Pancreas (tissue), 10 donors: ENCODE data around the gene LRRN2. TPM values are rescaled to one million over a fixed set of nuclear protein-coding genes. Genes with fewer than 3 reads are reported as not detected.
A peak's percentile ranks its signal among the peaks of the same experiment; 100 is the strongest.

Source experiments
- ATAC-seq, 4 donors: fragments of 200-7000 bp; cut with Tn5 transposase; one replicate each; pipeline versions ENCODE4 v1.8.0 to v1.9.1; 2020; ENCODE audit warnings: mild to moderate bottlenecking in 4 of 4, moderate library complexity in 4 of 4
- DNase-seq, 6 donors: peaks; one replicate each; pipeline ENCODE4 v3.0.0-alpha.2; 2020
- FAIRE-seq: peaks from 2 replicates; lab custom pipeline; 2012; peaks lifted over from hg19 to GRCh38; lab: Jason Lieb, UNC
- H3K27ac ChIP-seq, 4 donors: fragments of 200-600 bp; sonication (generic); 1 replicate in 3 of 4; 2 replicates in 1 of 4; pipeline versions ENCODE4 v1.5.0 to v1.8.0; 2020
- H3K27me3 ChIP-seq, 4 donors: fragments of 200-600 bp; one replicate each; pipeline ENCODE4 v1.8.0; 2021
- H3K36me3 ChIP-seq, 3 donors: fragments of 200-600 bp; sonication (generic) in 1 of 3; one replicate each; pipeline versions ENCODE4 v1.5.0 to v1.8.0; 2020 to 2021
- H3K4me1 ChIP-seq, 3 donors: fragments of 200-600 bp; one replicate each; pipeline ENCODE4 v1.8.0; 2021
- H3K4me3 ChIP-seq, 4 donors: fragments of 200-600 bp; sonication (generic) in 2 of 4; one replicate each; pipeline versions ENCODE4 v1.5.0 to v1.8.0; 2020 to 2021
- H3K9me3 ChIP-seq, 4 donors: fragments of 200-600 bp; one replicate each; pipeline ENCODE4 v1.8.0; 2021
- WGBS, 2 donors: extraction: QIAGEN DNeasy Blood & Tissue Kit; methylation state at CpG; one replicate each; pipeline ENCODE4 v1.1.7; 2013; 5-methylcytosine and 5-hydroxymethylcytosine counted together
- intact Hi-C, 3 donors: fragments of 100-400 bp; cut with DNase I; formaldehyde crosslinking; loops; one replicate each; pipeline versions ENCODE4 v1.11.1 to v1.14.2; 2022
- polyA plus RNA-seq, 2 donors: library from polyadenylated mRNA; stranded (reverse); fragments of 200-250 nt; gene quantifications; one replicate each; pipeline ENCODE4 v1.2.3, GENCODE V29; 2013
- total RNA-seq, 6 donors: library from RNA; stranded (reverse); fragmentation: NEBNext Ultra II Directional in 4 of 6; extraction: Animal tissue kit (Norgen Biotek cat#: 25700) in 4 of 6; gene quantifications; one replicate each; pipeline versions ENCODE4 v1.2.1 to v1.2.4, GENCODE V29; 2021 to 2023
- TF ChIP-seq, protein P1 (sequence below), 4 donors: fragments of 200-600 bp; sonication (generic) in 3 of 4; IDR thresholded peaks; one replicate each; pipeline versions ENCODE4 v1.5.0 to v1.8.0; 2021; ENCODE audit warnings: antibody characterized with exemption in 4 of 4
- donor health status: healthy with polysubstance abuse.
- donor health status: DM: no; HTN: no; CAD: no; lungs with moderate emphysema.
- donor health status: DM: no; HTN: no; CAD: no.
- donor health status: control.
- donor health status: control.
- donor health status: Bipolar disorder and iron deficiency.
- donor health status: DM: yes; HTN: yes; CAD: no.
- donor health status: DM: no; HTN: no; CAD: no.
- donor health status: DM: no; HTN: no; CAD: no.
- donor health status: DM: yes; HTN: yes; CAD: no.

Gene LRRN2
- total and polyA plus RNA-seq, 8 donors: 0.24 to 3.7 (median 0.58) TPM

DNA sequence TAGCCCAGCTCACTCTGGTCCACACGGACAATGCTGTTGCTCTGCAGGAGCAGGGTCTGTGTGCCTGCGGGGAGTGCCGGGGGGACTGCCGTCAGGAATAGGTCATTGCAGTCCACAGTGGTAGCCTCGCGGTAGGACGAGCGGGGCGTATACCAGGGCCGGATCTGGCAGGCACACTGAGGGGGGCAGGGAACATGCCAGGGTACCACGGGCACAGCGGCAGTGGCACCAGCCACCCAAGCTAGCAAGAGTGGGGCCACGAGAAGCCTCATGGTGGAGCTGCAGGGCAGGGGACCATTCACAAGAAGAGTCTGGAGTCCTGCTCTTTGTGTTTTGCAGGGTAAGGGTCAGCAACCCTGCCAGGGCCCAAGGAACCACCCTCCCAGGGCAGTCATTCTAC lies 65.8 kb downstream of the LRRN2 start:
- H3K9me3 ChIP-seq: no peaks in the 10 kb centered on the region
- DNase-seq (peak in 1 of 6 donors; percentile 67), ATAC-seq (no peak), FAIRE-seq (no peak)
- 83 to 85% methylated on average over 13 of the region's 13 CpGs for WGBS, 2 donors
- intact Hi-C loops: no loop called here
- H3K4me1 ChIP-seq: no peaks in the 10 kb centered on the region
- H3K4me3 ChIP-seq: no peak overlapping the region
- H3K36me3 ChIP-seq: no peaks in the 10 kb centered on the region
- TF ChIP-seq, protein P1, sequence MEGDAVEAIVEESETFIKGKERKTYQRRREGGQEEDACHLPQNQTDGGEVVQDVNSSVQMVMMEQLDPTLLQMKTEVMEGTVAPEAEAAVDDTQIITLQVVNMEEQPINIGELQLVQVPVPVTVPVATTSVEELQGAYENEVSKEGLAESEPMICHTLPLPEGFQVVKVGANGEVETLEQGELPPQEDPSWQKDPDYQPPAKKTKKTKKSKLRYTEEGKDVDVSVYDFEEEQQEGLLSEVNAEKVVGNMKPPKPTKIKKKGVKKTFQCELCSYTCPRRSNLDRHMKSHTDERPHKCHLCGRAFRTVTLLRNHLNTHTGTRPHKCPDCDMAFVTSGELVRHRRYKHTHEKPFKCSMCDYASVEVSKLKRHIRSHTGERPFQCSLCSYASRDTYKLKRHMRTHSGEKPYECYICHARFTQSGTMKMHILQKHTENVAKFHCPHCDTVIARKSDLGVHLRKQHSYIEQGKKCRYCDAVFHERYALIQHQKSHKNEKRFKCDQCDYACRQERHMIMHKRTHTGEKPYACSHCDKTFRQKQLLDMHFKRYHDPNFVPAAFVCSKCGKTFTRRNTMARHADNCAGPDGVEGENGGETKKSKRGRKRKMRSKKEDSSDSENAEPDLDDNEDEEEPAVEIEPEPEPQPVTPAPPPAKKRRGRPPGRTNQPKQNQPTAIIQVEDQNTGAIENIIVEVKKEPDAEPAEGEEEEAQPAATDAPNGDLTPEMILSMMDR (IDR thresholded peaks at IDR 0.05): no peak
- H3K27me3 ChIP-seq: no peaks in the 10 kb centered on the region
- no peak overlapping the region for H3K27ac ChIP-seq

DNA sequence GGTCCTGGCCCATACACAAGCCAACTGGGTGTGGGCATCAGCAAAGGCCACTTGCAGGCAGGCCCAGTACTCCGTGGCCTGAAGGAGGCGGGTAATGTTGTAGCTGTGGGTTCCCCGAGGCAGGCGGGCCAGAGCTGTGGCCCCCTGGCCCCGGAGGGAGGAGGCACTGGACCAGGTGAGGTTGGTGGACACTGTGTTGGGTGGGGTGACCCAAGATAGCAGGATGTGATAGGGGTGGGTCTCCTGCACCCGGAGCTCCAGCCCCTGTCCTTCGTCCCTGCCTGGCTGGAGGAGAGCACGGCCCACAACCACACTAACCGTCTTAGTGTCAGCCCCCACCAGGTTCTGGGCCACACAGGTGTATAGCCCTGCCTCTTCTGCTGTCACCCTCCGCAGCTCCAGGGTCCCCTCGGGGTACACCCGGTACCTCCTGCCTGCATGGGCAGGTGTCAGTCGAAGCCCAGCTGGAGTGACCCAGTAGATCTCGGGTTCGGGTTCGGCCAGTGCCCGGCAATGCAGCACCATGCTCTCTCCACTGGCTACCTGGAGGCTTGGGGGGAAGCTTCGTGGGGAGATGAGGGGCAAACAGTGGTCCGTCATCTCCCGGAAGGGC lies 67.3 kb downstream of the LRRN2 start:
- H3K27me3 ChIP-seq: no peaks in the 10 kb centered on the region
- H3K27ac ChIP-seq: no peak overlapping the region
- no peaks in the 10 kb centered on the region for H3K36me3 ChIP-seq
- intact Hi-C loops: no loop called here
- 86 to 93% methylated on average over 20 of the region's 20 CpGs for WGBS, 2 donors
- H3K4me1 ChIP-seq: no peaks in the 10 kb centered on the region
- no peaks in the 10 kb centered on the region for H3K9me3 ChIP-seq
- no peak for ATAC-seq
- no peak for DNase-seq
- no peak for FAIRE-seq
- no peak overlapping the region for H3K4me3 ChIP-seq
- TF ChIP-seq, protein P1 (IDR thresholded peaks at IDR 0.05): no peak

DNA sequence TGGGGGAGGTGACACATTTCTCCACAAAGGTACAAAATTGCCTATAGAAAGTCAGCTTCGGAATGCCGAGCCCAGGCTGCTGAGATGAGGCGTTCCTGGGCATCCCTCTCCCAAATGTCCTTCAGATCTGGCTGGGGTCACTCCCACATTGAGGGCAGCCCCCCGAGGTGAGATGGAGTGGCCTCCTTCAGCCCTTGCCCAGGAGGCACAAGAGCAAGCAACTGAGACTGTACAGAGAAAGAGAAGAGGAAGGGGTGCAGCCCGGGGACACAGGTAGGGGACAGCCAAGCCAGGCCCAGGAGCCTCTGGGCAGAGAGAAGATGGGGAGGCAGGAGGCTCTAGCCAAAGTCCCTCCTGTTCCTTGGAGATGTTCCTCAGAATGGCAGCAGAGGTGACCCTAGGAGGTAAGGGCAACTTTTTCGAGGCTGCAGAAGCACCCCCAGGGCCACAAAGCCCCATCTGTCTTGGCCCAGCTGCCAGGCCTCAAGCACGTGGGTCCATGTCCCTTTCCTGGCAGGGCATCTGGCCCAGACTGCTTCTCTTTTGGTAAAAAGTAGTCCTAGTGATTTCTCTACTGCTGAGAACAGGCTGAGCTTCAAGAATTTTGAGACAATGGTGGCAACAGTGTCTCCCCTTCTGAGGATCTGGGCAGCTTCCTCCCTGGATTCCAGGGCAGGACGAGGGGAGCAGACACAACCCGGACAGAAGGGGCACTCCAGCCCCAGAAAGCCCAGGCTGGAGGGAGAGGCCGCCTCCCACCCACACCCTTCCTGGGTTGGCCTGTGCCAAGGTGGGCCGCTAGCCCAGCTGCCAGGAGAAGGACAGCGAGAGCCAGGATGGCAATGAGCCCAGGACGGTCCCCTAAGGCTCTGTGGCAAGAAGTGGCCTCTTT lies 68.0 kb downstream of the LRRN2 start:
- Histone ChIP-seq H3K36me3 (no peaks in the 10 kb centered on the region), H3K27me3 (no peaks in the 10 kb centered on the region), H3K4me1 (no peaks in the 10 kb centered on the region), H3K9me3 (no peaks in the 10 kb centered on the region), H3K4me3 (no peak overlapping the region), H3K27ac (no peak overlapping the region)
- WGBS, 2 donors: 74 to 77% methylated on average over 13 of the region's 13 CpGs
- ATAC-seq (no peak), DNase-seq (no peak), FAIRE-seq (no peak)
- intact Hi-C loops: no loop called here
- TF ChIP-seq, protein P1 (IDR thresholded peaks at IDR 0.05): no peak

DNA sequence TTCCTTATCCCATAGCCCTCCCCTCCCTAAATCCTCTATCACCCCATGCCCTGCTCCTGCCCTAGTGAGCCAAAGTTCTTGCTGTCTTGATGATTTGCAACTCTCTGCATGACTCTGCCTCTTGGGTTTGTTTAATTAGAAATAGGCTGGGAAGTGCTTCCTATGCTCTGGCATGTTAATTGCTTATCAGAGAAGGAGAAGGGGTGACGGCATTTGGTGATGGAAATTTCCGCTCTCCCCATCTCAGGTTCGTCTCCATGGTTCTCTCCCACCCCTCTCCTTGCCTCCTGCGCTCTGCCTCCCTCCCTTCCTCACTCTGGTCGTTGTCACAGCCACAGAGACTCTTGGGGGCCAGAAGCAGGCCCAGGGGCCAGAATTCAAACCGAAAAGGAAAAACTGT lies 68.9 kb downstream of the LRRN2 start:
- Histone ChIP-seq H3K27ac (no peak overlapping the region), H3K4me3 (no peak overlapping the region), H3K27me3 (no peaks in the 10 kb centered on the region), H3K36me3 (no peaks in the 10 kb centered on the region), H3K9me3 (no peaks in the 10 kb centered on the region), H3K4me1 (no peaks in the 10 kb centered on the region)
- DNase-seq: no peak
- intact Hi-C loops: no loop called here
- FAIRE-seq: no peak
- WGBS, 2 donors: 74 to 78% methylated on average over 6 of the region's 6 CpGs
- no peak for ATAC-seq
- TF ChIP-seq, protein P1 (IDR thresholded peaks at IDR 0.05): no peak

DNA sequence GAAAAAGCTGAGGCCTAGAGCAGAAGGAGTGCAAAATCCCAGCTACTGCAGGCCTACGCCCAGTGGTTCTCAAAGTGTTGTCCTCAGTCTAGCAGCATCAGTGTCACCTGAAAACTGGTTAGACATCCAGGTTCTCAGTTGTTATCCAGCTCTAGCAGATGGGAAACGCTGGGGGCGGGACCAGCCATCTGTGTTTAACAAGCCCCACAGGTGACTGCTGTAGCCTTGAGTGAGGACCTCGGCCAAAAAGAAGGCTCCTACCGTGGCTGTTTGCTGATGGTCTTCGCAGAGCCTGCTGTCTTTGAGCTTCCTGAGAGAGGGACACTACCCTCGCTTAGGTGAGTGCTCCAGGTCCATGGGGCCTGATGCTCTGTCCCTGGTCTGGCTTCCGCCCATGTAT lies 69.7 kb downstream of the LRRN2 start:
- no peaks in the 10 kb centered on the region for H3K4me1 ChIP-seq
- H3K27ac ChIP-seq: no peak overlapping the region
- H3K36me3 ChIP-seq: no peaks in the 10 kb centered on the region
- no peak for DNase-seq
- no peaks in the 10 kb centered on the region for H3K9me3 ChIP-seq
- FAIRE-seq: no peak
- ATAC-seq: no peak
- intact Hi-C loops: no loop called here
- WGBS, 2 donors: 67% methylated on average over 8 of the region's 8 CpGs
- H3K4me3 ChIP-seq: no peak overlapping the region
- no peaks in the 10 kb centered on the region for H3K27me3 ChIP-seq
- TF ChIP-seq, protein P1 (IDR thresholded peaks at IDR 0.05): no peak
